Transverse colon (tissue), 4 donors: Measurements from ENCODE around the gene FUS. TPM values are rescaled to one million over a fixed set of nuclear protein-coding genes. Genes with fewer than 3 reads are reported as not detected.
A peak's percentile ranks its signal among the peaks of the same experiment; 100 is the strongest.

Experiments
- DNase-seq: peaks from one replicate; pipeline ENCODE4 v3.0.0-alpha.2; 2019
- H3K27ac ChIP-seq, 4 donors: fragments of 200-600 bp; sonication (generic); 2 replicates each; pipeline ENCODE4 v1.5.1; 2016 to 2018; ENCODE audit warnings: inconsistent platforms in 4 of 4
- H3K27me3 ChIP-seq: fragments of 200-600 bp; sonication (generic); 2 replicates; pipeline ENCODE4 v1.5.1; 2017; ENCODE audit warnings: inconsistent platforms
- H3K36me3 ChIP-seq, 4 donors: fragments of 200-600 bp; sonication (generic); 2 replicates each; pipeline ENCODE4 v1.5.1; 2017 to 2019; ENCODE audit warnings: inconsistent platforms in 4 of 4
- H3K4me1 ChIP-seq, 4 donors: fragments of 200-600 bp; sonication (generic); 2 replicates each; pipeline ENCODE4 v1.5.1; 2017 to 2020; ENCODE audit warnings: inconsistent platforms in 4 of 4
- H3K4me3 ChIP-seq, 4 donors: fragments of 200-600 bp; sonication (generic); 1 replicate in 1 of 4; 2 replicates in 3 of 4; pipeline versions ENCODE4 v1.5.1 to v1.6.1; 2017 to 2019; ENCODE audit warnings: inconsistent platforms in 4 of 4
- H3K9me3 ChIP-seq, 2 donors: fragments of 200-600 bp; sonication (generic); 2 replicates each; pipeline ENCODE4 v1.5.1; 2017 to 2019; ENCODE audit warnings: inconsistent platforms in 2 of 2
- EP300 ChIP-seq: sonication (generic); formaldehyde crosslinking; IDR thresholded peaks from one replicate; pipeline ENCODE4 v1.6.1; 2017; ENCODE audit warnings: antibody characterized with exemption, low read depth
- POLR2A ChIP-seq: fragments of 450-650 bp; IDR thresholded peaks from one replicate; pipeline ENCODE4 v1.6.1; 2016; ENCODE audit warnings: antibody characterized with exemption, mild to moderate bottlenecking, moderate library complexity
- POLR2AphosphoS5 ChIP-seq, 3 donors: sonication (generic); formaldehyde crosslinking; IDR thresholded peaks; one replicate each; pipeline ENCODE4 v1.6.1; 2016; ENCODE audit warnings: antibody characterized with exemption in 3 of 3
- WGBS, 2 donors: methylation state at CpG; one replicate each; pipeline ENCODE4 v1.1.5; 2018; ENCODE audit warnings: low coverage in 1 of 2; 5-methylcytosine and 5-hydroxymethylcytosine counted together
- in situ Hi-C, 4 donors: fragments of 200-750 bp; cut with MboI; loops; one replicate each; pipeline versions ENCODE4 v1.15.0 to v1.15.1; 2017; ENCODE audit warnings: low sequenced_read_pairs in 3 of 4, low pct_ligation_motif_present in 1 of 4, low pct_unique_long_range_greater_than_20kb in 1 of 4
- intact Hi-C: fragments of 100-400 bp; cut with DNase I; formaldehyde crosslinking; loops from one replicate; pipeline ENCODE4 v1.15.1; 2023; ENCODE audit warnings: low total_unique reads
- total RNA-seq, 4 donors: library from RNA; depleted of rRNA; stranded (reverse); fragments of >200 nt; gene quantifications; one replicate each; pipeline ENCODE4 v1.1.0, GENCODE V29; 2016
- TF ChIP-seq, protein P1 (sequence below), 5 experiments: fragments of 200-600 bp in 3 of 5; fragments of 450-650 bp in 2 of 5; sonication (generic) in 3 of 5; IDR thresholded peaks; 1 replicate in 2 of 5; 2 replicates in 3 of 5; pipeline ENCODE4 v1.5.1; 2016 to 2017; ENCODE audit warnings: antibody characterized with exemption in 5 of 5, inconsistent platforms in 3 of 5, mild to moderate bottlenecking in 2 of 5, moderate library complexity in 1 of 5

FUS gene
- 100 to 1,000 TPM in 1 of 4 donors, 10 to 100 TPM in 3; 43.6 to 116 (median 59.0) TPM for total RNA-seq

DNA sequence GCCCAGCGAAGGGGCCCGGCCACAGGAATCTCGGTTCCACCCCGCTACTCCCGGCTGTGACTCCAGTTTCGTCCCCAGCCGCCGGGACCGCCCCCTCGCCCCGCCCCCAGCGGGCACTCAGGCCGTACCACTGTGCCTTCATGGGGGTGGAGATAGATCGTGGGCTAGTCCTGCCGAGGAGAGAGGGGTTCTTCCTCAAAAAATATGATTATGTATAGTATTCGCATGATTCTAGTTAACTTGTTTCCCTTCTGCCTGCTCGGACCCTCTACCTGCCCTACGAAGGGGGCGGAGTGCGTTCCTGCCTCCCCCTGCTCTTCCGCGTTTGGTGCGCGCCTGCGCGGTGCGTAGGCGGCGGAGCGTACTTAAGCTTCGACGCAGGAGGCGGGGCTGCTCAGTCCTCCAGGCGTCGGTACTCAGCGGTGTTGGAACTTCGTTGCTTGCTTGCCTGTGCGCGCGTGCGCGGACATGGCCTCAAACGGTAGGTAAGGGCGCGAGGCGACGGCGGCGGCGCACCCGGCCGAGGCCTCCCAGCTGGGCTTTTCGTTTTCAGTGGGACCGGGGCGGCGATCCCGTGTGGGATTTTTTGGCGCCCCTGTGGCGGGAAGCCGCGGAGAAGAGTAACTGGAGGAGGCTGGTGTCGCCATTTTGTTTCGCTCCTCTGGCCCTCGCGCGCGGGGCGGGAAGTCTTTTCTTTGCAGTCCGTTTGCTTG is at the start of gene FUS:
Gene FUS, plus strand, starts transcription at position 393 of the 713 bp plus-strand sequence. Its CDS starts 76 bp downstream, at position 469.
- peaks cover 19 to 41% (median 32%) of the 10 kb centered on the region in 4 donors for H3K4me1 ChIP-seq
- TF ChIP-seq, protein P1, sequence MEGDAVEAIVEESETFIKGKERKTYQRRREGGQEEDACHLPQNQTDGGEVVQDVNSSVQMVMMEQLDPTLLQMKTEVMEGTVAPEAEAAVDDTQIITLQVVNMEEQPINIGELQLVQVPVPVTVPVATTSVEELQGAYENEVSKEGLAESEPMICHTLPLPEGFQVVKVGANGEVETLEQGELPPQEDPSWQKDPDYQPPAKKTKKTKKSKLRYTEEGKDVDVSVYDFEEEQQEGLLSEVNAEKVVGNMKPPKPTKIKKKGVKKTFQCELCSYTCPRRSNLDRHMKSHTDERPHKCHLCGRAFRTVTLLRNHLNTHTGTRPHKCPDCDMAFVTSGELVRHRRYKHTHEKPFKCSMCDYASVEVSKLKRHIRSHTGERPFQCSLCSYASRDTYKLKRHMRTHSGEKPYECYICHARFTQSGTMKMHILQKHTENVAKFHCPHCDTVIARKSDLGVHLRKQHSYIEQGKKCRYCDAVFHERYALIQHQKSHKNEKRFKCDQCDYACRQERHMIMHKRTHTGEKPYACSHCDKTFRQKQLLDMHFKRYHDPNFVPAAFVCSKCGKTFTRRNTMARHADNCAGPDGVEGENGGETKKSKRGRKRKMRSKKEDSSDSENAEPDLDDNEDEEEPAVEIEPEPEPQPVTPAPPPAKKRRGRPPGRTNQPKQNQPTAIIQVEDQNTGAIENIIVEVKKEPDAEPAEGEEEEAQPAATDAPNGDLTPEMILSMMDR (IDR thresholded peaks at IDR 0.05), result no peak
- no peak for TF ChIP-seq EP300
- peak; percentile 100 for TF ChIP-seq POLR2AphosphoS5 (IDR thresholded peaks at IDR 0.05)
- TF ChIP-seq POLR2A, result peak; percentile 100
- no peaks in the 10 kb centered on the region for H3K27me3 ChIP-seq
- WGBS, 2 donors, result 1% methylated on average over 26 of the region's 69 CpGs; no CpG with 5 or more reads in 1 of the 2 donors
- H3K36me3 ChIP-seq, result peaks cover 0 to 25% (median 9%) of the 10 kb centered on the region in 4 donors
- in situ Hi-C loops, result loop anchor here in 1 of 4 donors (25.0 kb wide), 1 partner anchor 257 kb away; the partner anchor contains the start of genes COX6A2 and ZNF843
- no peaks in the 10 kb centered on the region for H3K9me3 ChIP-seq
- H3K27ac ChIP-seq, result peak within 1 kb of the TSS; percentile 96 to 99 (median 98)
- intact Hi-C loops, result loop anchor here (10.0 kb wide), 1 partner anchor 265 kb away; the partner anchor contains the start of gene ZNF843
- H3K4me3 ChIP-seq, result peak within 1 kb of the TSS; percentile 70 to 99 (median 94)
- peak; percentile 94 for DNase-seq

DNA sequence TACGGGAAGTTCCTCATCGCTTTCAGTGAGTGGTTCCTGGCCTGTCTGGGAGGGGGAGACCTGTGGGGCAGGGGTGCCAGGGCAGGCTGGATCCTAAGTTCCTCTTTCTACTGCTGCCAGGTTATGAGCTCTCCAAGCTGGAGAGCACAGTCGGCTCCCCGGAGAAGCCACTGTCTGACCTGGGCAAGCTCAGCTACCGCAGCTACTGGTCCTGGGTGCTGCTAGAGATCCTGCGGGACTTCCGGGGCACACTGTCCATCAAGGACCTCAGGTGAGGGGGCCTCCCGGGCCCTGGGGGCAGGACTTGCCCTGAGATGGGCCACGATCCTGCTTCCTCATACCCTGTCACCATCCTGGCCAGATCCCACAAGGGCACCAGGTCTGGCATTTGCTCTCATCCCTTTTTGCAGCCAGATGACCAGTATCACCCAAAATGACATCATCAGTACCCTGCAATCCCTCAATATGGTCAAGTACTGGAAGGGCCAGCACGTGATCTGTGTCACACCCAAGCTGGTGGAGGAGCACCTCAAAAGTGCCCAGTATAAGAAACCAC is 49.5 kb upstream of the FUS start:
- in situ Hi-C loops (no loop called here), intact Hi-C loops (no loop called here)
- Histone ChIP-seq H3K4me1 (peaks cover 29 to 75% (median 67%) of the 10 kb centered on the region in 4 donors), H3K9me3 (no peaks in the 10 kb centered on the region), H3K27ac (peak overlapping the region; percentile 91 to 94 (median 93)), H3K4me3 (no peak overlapping the region), H3K27me3 (no peaks in the 10 kb centered on the region), H3K36me3 (no peaks in the 10 kb centered on the region)
- TF ChIP-seq EP300 (no peak), POLR2A (peak; percentile 15)
- no peak for DNase-seq
- 42% methylated on average over 3 of the region's 10 CpGs; no CpG with 5 or more reads in 1 of the 2 donors for WGBS, 2 donors

DNA sequence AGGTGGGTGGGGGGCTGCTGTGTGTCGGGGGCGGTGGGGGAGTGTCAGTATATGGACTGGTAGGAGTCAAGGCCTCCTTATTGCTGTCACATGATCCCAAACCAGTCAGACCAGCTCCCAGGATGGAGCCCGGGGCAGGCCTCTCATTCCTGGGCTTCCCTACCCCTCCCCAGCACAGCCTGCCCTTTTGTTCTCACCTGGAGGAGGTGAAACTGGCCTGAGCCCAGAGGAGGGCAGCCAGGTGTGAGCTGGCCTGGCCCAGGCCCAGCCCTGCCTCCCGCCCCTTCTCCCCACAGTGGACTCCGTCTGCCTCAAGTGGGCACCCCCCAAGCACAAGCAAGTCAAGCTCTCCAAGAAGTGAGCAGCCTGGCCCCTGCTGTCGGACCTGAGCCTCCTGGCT is 49.0 kb upstream of the FUS start:
- DNase-seq, result peak; percentile 92
- in situ Hi-C loops, result no loop called here
- peak overlapping the region; percentile 91 to 94 (median 93) for H3K27ac ChIP-seq
- peaks cover 29 to 76% (median 67%) of the 10 kb centered on the region in 4 donors for H3K4me1 ChIP-seq
- no peaks in the 10 kb centered on the region for H3K36me3 ChIP-seq
- 26 to 60% methylated on average over 1 to 6 of the region's 6 CpGs for WGBS, 2 donors
- H3K27me3 ChIP-seq, result no peaks in the 10 kb centered on the region
- intact Hi-C loops, result no loop called here
- TF ChIP-seq, protein P1 (IDR thresholded peaks at IDR 0.05), result peak in 1 of 5 experiments; percentile 11
- TF ChIP-seq POLR2AphosphoS5 (IDR thresholded peaks at IDR 0.05), result peak in 2 of 3 donors; percentile 56 to 72
- TF ChIP-seq POLR2A, result peak; percentile 31
- no peak for TF ChIP-seq EP300
- no peak overlapping the region for H3K4me3 ChIP-seq
- no peaks in the 10 kb centered on the region for H3K9me3 ChIP-seq

DNA sequence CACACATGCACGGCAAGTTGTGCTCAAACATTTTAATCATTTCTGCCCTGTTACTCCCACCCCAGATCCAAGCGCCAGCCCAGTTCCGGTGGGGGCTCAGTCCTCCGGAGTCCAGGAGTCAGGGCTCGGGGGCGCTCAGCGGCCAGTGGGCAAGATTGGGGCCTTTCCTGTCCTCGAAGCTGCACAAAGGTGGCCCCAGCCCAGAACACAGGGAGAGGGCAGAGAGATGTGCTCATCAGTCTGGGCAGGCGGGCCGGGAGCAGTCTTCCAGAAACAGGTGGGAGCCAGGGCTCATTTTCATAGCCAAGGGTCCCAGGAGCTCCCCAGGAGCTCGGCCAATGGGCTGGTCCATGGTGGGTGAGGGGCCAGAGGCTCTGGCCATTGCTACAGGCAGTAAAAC is 48.5 kb upstream of the FUS start:
- Histone ChIP-seq H3K27ac (peak overlapping the region; percentile 91 to 94 (median 93)), H3K36me3 (no peaks in the 10 kb centered on the region), H3K9me3 (no peaks in the 10 kb centered on the region), H3K4me3 (no peak overlapping the region), H3K4me1 (peaks cover 29 to 81% (median 67%) of the 10 kb centered on the region in 4 donors), H3K27me3 (no peaks in the 10 kb centered on the region)
- 73% methylated on average over 10 of the region's 11 CpGs; no CpG with 5 or more reads in 1 of the 2 donors for WGBS, 2 donors
- no peak for TF ChIP-seq POLR2A
- in situ Hi-C loops, result no loop called here
- intact Hi-C loops, result no loop called here
- no peak for DNase-seq

DNA sequence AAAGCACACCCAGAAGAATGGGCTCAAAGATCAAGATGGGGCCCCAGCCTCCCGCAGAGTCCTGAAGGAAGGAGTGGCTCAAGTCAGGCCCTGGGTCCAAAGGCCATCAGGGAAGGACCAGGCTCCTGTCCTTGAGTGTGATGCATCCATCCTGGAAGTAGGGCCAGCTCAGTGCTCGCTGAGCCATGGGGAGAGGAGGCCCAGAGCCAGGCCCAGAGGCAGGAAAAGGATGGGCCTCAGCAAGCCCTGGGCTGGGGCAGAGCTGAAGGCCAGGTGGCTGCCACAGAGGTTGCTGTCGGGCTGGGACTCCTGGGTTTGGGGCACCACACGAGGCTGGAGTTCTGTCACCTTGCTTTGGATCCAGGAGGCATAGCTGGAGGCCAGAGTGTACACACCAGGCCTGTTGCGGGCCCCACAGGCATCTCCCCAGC is 48.1 kb upstream of the FUS start:
- in situ Hi-C loops, result no loop called here
- no peaks in the 10 kb centered on the region for H3K36me3 ChIP-seq
- WGBS, 2 donors, result 65% methylated on average over 5 of the region's 5 CpGs; no CpG with 5 or more reads in 1 of the 2 donors
- H3K27ac ChIP-seq, result peak overlapping the region; percentile 91 to 94 (median 93)
- TF ChIP-seq, protein P1 (IDR thresholded peaks at IDR 0.05), result no peak
- peak; percentile 71 for TF ChIP-seq POLR2A
- TF ChIP-seq POLR2AphosphoS5 (IDR thresholded peaks at IDR 0.05), result peak in 2 of 3 donors; percentile 83 to 89
- H3K9me3 ChIP-seq, result no peaks in the 10 kb centered on the region
- H3K4me3 ChIP-seq, result no peak overlapping the region
- no peaks in the 10 kb centered on the region for H3K27me3 ChIP-seq
- intact Hi-C loops, result no loop called here
- DNase-seq, result peak; percentile 84
- peaks cover 29 to 82% (median 67%) of the 10 kb centered on the region in 4 donors for H3K4me1 ChIP-seq
